ENCODE data around the gene EBF4. TPM values are rescaled to one million over a fixed set of nuclear protein-coding genes. Genes with fewer than 3 reads are reported as not detected.

The EBF4 gene
- total and polyA plus RNA-seq, 2 of the 8 experiments (the other 6 are each of a cell fraction or from before 2014, with no cell fraction given), result 1.2 to 2.9 TPM

DNA sequence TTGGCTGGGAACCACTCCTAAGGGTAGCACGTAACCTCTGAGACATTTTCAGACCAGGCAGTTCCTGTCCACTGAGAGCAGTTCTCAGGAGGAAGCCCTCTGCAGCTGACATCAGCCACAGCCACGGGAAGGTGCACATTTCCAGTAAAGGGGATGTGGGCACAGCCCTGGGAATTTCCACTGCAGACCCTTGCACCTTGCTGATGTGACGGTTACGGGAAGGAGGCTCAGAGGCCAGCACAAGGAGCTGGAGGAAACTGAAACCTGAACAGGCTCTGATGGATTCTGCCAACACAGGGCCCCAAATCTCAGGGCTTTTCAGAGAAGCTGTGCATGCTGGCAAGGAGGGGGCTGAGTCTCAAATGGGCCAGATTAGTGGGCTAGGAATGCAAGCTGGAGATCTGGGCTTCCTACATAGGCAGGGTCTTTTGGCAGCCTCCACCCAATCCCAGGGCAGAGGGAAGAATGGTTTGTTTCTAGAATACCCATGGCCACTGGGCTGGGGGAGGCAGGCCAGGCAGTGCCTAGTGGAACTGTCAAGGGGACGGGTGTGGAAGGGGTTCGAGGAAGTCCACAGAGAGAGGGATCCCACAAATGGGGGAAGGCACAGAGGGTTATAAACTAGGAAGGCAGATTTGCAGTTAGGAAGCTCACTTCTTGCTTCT is 14.2 kb downstream of the EBF4 start:
- Histone ChIP-seq H4K5ac (ENCODE audit: insufficient read length, low read depth, low read length) (no peak overlapping the region), H3K79me2 (ENCODE audit: control insufficient read depth in 1 of 2, insufficient read depth in 2 of 2, low read length in 2 of 2) (no peaks in the 10 kb centered on the region), H2BK15ac (ENCODE audit: low read length) (peak overlapping the region; percentile 65), H3K36me3 (ENCODE audit: control insufficient read depth in 2 of 4, insufficient read depth in 4 of 4, low read length in 3 of 4) (no peaks in the 10 kb centered on the region), H4K20me1 (replicated peaks in 1 of 2; ENCODE audit: control insufficient read depth in 1 of 2, insufficient read depth in 2 of 2, low read length in 2 of 2) (no peaks in the 10 kb centered on the region), H3K4me1 (replicated peaks in 1 of 4; ENCODE audit: control insufficient read depth in 3 of 4, insufficient read depth in 4 of 4, low read length in 3 of 4) (peaks cover 0 to 50% (median 25%) of the 10 kb centered on the region in 4 experiments; a peak in 6 of 7 replicates), H3K4ac (replicated peaks; ENCODE audit: insufficient read length, low read depth, low read length) (no peak overlapping the region), H2BK20ac (ENCODE audit: low read length) (peak overlapping the region; percentile 72; the same call in 1 of the 2 replicates), H3K14ac (ENCODE audit: insufficient read length) (no peak overlapping the region), H3K4me2 (ENCODE audit: insufficient read depth in 1 of 2, low read depth in 2 of 2, low read length in 2 of 2) (no peak overlapping the region), H2AFZ (ENCODE audit: low read length) (no peak overlapping the region), H3K4me3 (ENCODE audit: extremely low read depth in 1 of 4, insufficient read depth in 2 of 4, low read depth in 3 of 4, low read length in 4 of 4) (no peak overlapping the region), H3K79me1 (ENCODE audit: low read depth, low read length) (no peaks in the 10 kb centered on the region; the same call in 1 of the 2 replicates), H2AK5ac (ENCODE audit: low read depth, low read length) (peak overlapping the region; percentile 86; the same call in 1 of the 2 replicates), H3K27me3 (replicated peaks in 1 of 4; ENCODE audit: control insufficient read depth in 3 of 4, extremely low read depth in 1 of 4, insufficient read depth in 3 of 4, low read length in 3 of 4) (peaks cover 0 to 24% (median 16%) of the 10 kb centered on the region in 4 experiments; a peak in 5 of 7 replicates), H3K9me3 (ENCODE audit: insufficient read depth in 2 of 2, low read depth in 1 of 2, low read length in 1 of 2) (no peaks in the 10 kb centered on the region), H3K23ac (ENCODE audit: insufficient read length) (no peak overlapping the region), H3K27ac (ENCODE audit: low read depth, low read length) (no peak overlapping the region), H2BK120ac (replicated peaks; ENCODE audit: low read depth, low read length) (no peak overlapping the region), H4K91ac (replicated peaks; ENCODE audit: insufficient read length, low read length) (peak overlapping the region; percentile 34), H3K9ac (replicated peaks in 1 of 4; ENCODE audit: extremely low read depth in 1 of 4, low read depth in 3 of 4, low read length in 3 of 4) (no peak overlapping the region), H2BK5ac (ENCODE audit: low read depth, low read length) (peak overlapping the region; percentile 62; the same call in 1 of the 2 replicates), H4K8ac (ENCODE audit: extremely low read depth, insufficient read depth, low read length) (no peak overlapping the region; the same call in 1 of the 2 replicates), H3K18ac (ENCODE audit: extremely low read depth, low read length) (peak overlapping the region; percentile 68; the same call in 1 of the 2 replicates), H3K56ac (replicated peaks; ENCODE audit: insufficient read length, low read depth, low read length) (no peak overlapping the region), H2BK12ac (ENCODE audit: low read depth, low read length) (peak overlapping the region; percentile 93; the same call in 1 of the 2 replicates), H3K23me2 (ENCODE audit: low read depth, low read length) (no peaks in the 10 kb centered on the region; the same call in 1 of the 2 replicates)
- WGBS, 2 experiments (ENCODE audit: extremely low coverage in 1 of 2, insufficient coverage in 1 of 2, insufficient read length in 1 of 2, insufficient replicate concordance in 2 of 2, low coverage in 1 of 2, low lambda C conversion rate in 2 of 2, missing lambda C conversion rate in 1 of 2), result 79% methylated on average over 6 of the region's 6 CpGs; no CpG with 5 or more reads in 1 of the 2 experiments
- ChIA-PET CTCF (ENCODE audit: partially characterized antibody) (interaction anchor here (1.0 to 17.4 kb wide), 8 partner anchors 12 to 295 kb away, joined by 3 to 286 read pairs (median 4); no protein-coding TSS in a partner anchor), POLR2A (ENCODE audit: partially characterized antibody) (interaction anchor here (1.6 to 2.2 kb wide), 2 partner anchors 31 to 42 kb away, joined by 4 to 6 read pairs; no protein-coding TSS in a partner anchor)
- DNase-seq (ENCODE audit: low read depth in 1 of 2, low spot score in 2 of 2) (peak in 1 of 2 experiments; percentile 45), FAIRE-seq (no peak)
- TF ChIP-seq CREB1 (IDR thresholded peaks at IDR 0.05) (no peak), RAD21 (IDR thresholded peaks at IDR 0.05 in 1 of 2, conservative IDR thresholded peaks at IDR 0.05 in 1 of 2; ENCODE audit: low read depth in 2 of 2, low read length in 2 of 2) (no peak), POU5F1 (IDR thresholded peaks at IDR 0.05; ENCODE audit: low read depth, low read length) (no peak), TEAD4 (IDR thresholded peaks at IDR 0.05; ENCODE audit: low read depth, low read length) (no peak)
- TF ChIP-seq, protein P1, sequence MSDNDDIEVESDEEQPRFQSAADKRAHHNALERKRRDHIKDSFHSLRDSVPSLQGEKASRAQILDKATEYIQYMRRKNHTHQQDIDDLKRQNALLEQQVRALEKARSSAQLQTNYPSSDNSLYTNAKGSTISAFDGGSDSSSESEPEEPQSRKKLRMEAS (IDR thresholded peaks at IDR 0.05), result no peak
- TF ChIP-seq, protein P2, sequence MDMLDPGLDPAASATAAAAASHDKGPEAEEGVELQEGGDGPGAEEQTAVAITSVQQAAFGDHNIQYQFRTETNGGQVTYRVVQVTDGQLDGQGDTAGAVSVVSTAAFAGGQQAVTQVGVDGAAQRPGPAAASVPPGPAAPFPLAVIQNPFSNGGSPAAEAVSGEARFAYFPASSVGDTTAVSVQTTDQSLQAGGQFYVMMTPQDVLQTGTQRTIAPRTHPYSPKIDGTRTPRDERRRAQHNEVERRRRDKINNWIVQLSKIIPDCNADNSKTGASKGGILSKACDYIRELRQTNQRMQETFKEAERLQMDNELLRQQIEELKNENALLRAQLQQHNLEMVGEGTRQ (IDR thresholded peaks at IDR 0.05; ENCODE audit: low read length), result no peak

All from H1 (cell line).